HG03460 (cell line): ENCODE measurements around the gene OPTC.
"Not testable (repeated sequence)": the region's sequence is repeated elsewhere in the genome, so short reads cannot be mapped to it uniquely, and the experiment has no call there.

Experiments
- ATAC-seq: cut with Tn5 transposase; IDR thresholded peaks from one replicate; pipeline ENCODE4 v1.9.1; 2021; ENCODE audit not compliant: unreplicated experiment

The OPTC gene

GRCh38 chr1:203493901-203494300 lies at the start of gene OPTC:
Gene OPTC, plus strand, starts transcription at chr1:203494153. Its CDS starts 1,853 bp downstream, at chr1:203496006.
- no peak for ATAC-seq

- no peak for ATAC-seq
Measured at GRCh38 chr1:203444171-203444576, 49.8 kb upstream of the OPTC start.

GRCh38 chr1:203447151-203447550 lies 46.8 kb upstream of the OPTC start:
- ATAC-seq: no peak

GRCh38 chr1:203447598-203447997 lies 46.4 kb upstream of the OPTC start:
- not testable (repeated sequence) for ATAC-seq

- no peak for ATAC-seq
Measured at GRCh38 chr1:203448521-203449061, 45.4 kb upstream of the OPTC start.

- no peak for ATAC-seq
Measured at GRCh38 chr1:203450001-203450400, 44.0 kb upstream of the OPTC start.

GRCh38 chr1:203450479-203451149 lies 43.3 kb upstream of the OPTC start:
- no peak for ATAC-seq

- no peak for ATAC-seq
Measured at GRCh38 chr1:203451836-203452784, 41.8 kb upstream of the OPTC start.

- ATAC-seq: no peak
Measured at GRCh38 chr1:203453016-203453415, 40.9 kb upstream of the OPTC start.

GRCh38 chr1:203453616-203454015 lies 40.3 kb upstream of the OPTC start:
- no peak for ATAC-seq

- no peak for ATAC-seq
Measured at GRCh38 chr1:203454986-203455471, 38.9 kb upstream of the OPTC start.

- ATAC-seq: no peak
Measured at GRCh38 chr1:203455706-203456105, 38.2 kb upstream of the OPTC start.

- no peak for ATAC-seq
Measured at GRCh38 chr1:203456577-203456976, 37.4 kb upstream of the OPTC start.

- no peak for ATAC-seq
Measured at GRCh38 chr1:203458078-203458477, 35.9 kb upstream of the OPTC start.

- no peak for ATAC-seq
Measured at GRCh38 chr1:203459671-203460201, 34.2 kb upstream of the OPTC start.

GRCh38 chr1:203461717-203462116 lies 32.2 kb upstream of the OPTC start:
- no peak for ATAC-seq

- no peak for ATAC-seq
Measured at GRCh38 chr1:203462143-203462542, 31.8 kb upstream of the OPTC start.

GRCh38 chr1:203462878-203463277 lies 31.1 kb upstream of the OPTC start:
- ATAC-seq: no peak

- ATAC-seq: no peak
Measured at GRCh38 chr1:203463469-203464062, 30.4 kb upstream of the OPTC start.

GRCh38 chr1:203464226-203464625 lies 29.7 kb upstream of the OPTC start:
- no peak for ATAC-seq

- no peak for ATAC-seq
Measured at GRCh38 chr1:203464743-203465142, 29.2 kb upstream of the OPTC start.
